ENCODE data around the gene TIAM1. TPM values are rescaled to one million over a fixed set of nuclear protein-coding genes. Genes with fewer than 3 reads are reported as not detected.
A peak's percentile ranks its signal among the peaks of the same experiment; 100 is the strongest.

Gene TIAM1
- total RNA-seq, 1 donor: 1.9 TPM

- no peak for DNase-seq (ENCODE audit: low read depth in 2 of 3, low spot score in 2 of 3)
These were observed 127.9 kb downstream of the TIAM1 start for GRCh38 chr21:31216206-31216605.

- peak in 1 of 3 donors; percentile 40 for DNase-seq (ENCODE audit: low read depth in 2 of 3, low spot score in 2 of 3)
These were observed 130.3 kb downstream of the TIAM1 start for GRCh38 chr21:31213787-31214186.

DNA sequence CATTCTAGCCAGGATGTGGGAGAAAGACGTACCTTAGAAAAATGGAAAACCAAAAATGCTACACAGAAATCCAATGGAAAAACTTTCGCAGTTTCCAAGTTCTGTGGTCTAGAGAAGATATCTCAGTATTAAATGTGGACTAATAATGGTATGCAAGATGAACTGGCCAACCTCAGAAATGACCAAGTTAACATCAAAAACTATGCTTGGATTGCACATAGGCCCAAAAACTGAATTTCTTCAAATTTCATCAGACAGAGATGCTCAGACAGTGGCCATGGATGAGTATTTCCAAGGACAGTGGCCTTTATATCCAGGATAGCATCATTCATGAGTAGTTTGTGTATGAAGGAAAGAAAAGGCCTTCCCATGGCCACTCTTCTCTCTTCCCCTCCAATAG, 132.2 kb downstream of the TIAM1 start:
- DNase-seq (ENCODE audit: low read depth in 2 of 3, low spot score in 2 of 3): no peak

GRCh38 chr21:31205412-31205811, 138.6 kb downstream of the TIAM1 start:
- DNase-seq (ENCODE audit: low read depth in 2 of 3, low spot score in 2 of 3): no peak

- no peak for DNase-seq (ENCODE audit: low read depth in 2 of 3, low spot score in 2 of 3)
These were observed 139.3 kb downstream of the TIAM1 start for GRCh38 chr21:31204801-31205200.

DNA sequence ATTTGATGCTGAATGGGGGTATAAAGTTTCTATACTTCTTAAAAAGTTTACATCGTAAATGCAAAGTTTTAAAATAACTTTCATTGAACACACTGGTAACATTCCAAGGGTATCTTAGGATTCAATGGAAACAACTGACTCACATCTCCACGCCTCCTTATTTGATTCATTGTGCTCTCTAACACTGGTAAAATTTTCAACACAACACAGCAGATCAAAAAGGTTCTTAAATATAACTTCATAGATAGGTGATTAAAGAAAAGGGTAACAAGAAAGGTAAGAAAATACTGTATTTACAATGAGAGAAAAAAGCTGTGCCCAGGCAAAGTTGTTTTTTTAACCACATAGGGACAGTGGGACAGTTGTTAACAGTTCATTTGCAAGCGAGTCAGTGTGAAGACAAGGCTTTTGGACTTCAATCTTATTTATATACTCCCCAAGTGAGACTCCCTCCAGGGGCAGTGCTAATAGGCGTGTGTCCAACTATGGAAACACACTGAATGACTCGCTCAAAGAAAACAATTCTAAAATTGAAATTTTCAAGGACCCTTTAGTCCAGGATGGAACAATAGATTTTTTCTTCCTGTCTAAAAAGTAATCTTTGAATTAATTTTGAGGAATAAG, 140.5 kb downstream of the TIAM1 start:
- DNase-seq (ENCODE audit: low read depth in 2 of 3, low spot score in 2 of 3): no peak

- peak in 2 of 3 donors; percentile 50 to 76 for DNase-seq (ENCODE audit: low read depth in 2 of 3, low spot score in 2 of 3)
These were observed 142.5 kb downstream of the TIAM1 start for GRCh38 chr21:31201548-31201947.

DNA sequence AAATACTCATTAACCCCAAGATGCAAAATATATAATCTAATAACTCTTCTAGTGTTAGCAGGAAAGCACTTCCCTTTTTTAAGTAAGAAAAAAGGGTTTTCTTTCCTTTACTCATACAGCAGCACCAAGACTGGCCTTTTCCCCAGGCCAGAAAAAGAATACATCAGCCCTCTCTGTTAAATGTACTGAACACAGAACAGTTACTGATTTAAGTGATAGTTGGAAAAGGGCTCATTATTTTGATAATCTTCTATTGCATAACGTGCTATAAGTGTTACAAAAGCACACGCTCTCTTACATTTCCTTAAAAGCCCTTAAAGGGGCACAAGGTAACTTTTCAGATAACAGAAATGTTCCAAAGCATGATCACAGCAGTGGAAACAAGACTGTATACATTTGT, 142.9 kb downstream of the TIAM1 start:
- peak in 1 of 3 donors; percentile 12 for DNase-seq (ENCODE audit: low read depth in 2 of 3, low spot score in 2 of 3)

- DNase-seq (ENCODE audit: low read depth in 2 of 3, low spot score in 2 of 3): peak in 1 of 3 donors; percentile 77
These were observed 145.5 kb downstream of the TIAM1 start for GRCh38 chr21:31198575-31198974.

GRCh38 chr21:31196724-31197123, 147.3 kb downstream of the TIAM1 start:
- DNase-seq (ENCODE audit: low read depth in 2 of 3, low spot score in 2 of 3): no peak

DNA sequence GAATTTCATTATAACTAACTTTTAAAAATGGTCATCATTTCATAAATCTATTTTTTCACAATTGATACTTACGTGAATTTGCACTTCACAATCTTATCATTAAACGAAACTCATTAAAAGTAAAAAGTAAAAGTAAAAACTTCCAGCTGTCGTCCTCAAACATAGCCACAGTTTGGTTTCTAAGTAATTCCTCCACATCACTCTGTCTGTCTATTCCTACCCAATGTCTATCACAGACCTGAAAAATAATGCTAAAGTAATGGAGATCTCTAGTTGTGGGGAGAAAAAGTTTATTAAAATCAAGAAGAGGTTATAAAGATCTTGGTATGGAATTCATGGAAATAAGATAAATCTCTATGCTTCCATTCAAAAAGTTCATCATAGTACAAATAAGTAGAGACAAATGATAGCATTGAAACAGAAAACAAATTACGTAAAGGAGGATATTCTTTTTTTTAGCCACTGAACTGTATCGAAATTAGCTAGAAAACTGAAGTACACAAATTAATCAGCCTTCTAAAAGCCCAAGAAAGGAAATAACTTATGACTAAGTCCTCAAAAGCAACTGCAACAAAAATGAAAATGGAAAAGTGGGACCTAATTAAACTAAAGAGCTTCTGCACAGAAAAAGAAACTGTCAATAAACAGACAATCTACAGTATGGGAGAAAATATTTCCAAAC, 148.6 kb downstream of the TIAM1 start:
- no peak for DNase-seq (ENCODE audit: low read depth in 2 of 3, low spot score in 2 of 3)

DNA sequence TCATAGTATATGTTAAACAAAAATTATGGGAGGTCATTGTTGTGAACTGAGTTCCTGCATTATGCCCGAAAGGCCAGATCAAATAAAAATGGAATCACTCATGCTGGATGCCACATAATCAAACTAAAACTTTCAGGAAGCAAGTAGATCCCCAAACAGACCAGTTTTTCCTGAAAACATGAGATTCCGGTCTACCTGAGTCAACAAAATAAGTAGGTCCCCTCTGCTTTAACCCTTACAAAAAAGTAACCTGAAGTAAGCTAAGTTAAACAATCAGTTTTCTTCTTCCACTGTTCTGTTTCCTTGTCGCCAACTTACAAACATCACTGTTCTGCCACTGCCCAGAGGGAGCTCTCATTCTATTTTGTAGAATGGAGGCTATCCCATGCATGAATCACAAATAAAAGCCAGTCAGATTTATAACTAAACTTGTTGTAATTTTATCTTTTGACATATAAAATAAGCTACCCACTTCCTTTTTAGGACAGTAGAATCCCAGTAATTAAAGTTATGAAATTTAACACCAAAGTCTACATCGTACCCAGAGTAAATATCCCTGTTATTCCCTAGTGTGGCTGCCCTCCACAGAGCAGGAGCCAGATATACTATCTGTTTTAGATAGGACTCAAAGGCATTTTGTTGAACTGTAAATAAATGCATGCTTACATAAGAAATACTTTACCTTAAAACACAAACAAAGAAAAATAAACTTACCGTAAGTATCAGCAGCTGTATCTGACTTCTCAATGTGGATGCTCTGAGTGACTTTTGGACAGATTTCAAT, 149.4 kb downstream of the TIAM1 start:
- DNase-seq (ENCODE audit: low read depth in 2 of 3, low spot score in 2 of 3): no peak

GRCh38 chr21:31193761-31194160, 150.3 kb downstream of the TIAM1 start:
- DNase-seq (ENCODE audit: low read depth in 2 of 3, low spot score in 2 of 3): no peak

GRCh38 chr21:31191553-31191952, 152.5 kb downstream of the TIAM1 start:
- DNase-seq (ENCODE audit: low read depth in 2 of 3, low spot score in 2 of 3): no peak

DNA sequence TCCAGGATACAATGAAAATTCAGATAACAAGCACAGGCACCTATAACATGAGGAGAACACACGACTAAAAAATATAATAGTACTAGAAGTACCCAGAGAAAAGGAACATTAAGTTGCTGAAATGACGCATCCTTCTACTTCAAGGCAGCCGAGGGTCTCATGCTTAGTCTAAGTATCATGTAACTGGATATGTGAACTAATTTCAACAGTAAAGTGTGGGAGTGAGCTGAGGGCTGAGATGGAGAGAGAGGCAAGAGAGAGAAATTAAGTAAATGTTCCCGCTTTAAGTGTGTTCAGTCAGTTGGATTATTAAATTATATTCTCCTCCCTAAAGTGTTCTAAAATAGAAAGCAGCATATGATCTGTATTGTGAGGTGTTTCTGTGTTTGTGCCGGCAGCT, 153.5 kb downstream of the TIAM1 start:
- no peak for DNase-seq (ENCODE audit: low read depth in 2 of 3, low spot score in 2 of 3)

DNA sequence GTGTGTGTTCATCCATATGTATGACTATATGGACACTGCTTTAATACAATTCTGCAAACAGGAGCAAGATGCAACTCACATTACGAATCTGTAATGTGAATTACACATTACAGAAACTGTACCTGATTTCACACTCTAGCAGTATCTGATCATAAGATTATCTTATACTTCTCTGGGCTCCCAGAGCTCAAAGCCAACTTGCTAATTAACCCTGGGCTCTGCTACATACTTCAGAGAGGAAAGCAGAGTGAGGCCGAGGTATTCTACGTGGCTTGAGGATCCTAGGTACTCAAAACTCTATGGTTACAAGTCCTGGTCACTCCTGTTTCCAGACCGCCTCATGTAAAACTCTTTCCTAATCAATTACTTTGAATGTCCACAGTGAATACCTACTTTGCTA, 156.6 kb downstream of the TIAM1 start:
- DNase-seq (ENCODE audit: low read depth in 2 of 3, low spot score in 2 of 3): no peak

GRCh38 chr21:31186916-31187315, 157.1 kb downstream of the TIAM1 start:
- no peak for DNase-seq (ENCODE audit: low read depth in 2 of 3, low spot score in 2 of 3)

- no peak for DNase-seq (ENCODE audit: low read depth in 2 of 3, low spot score in 2 of 3)
These were observed 158.4 kb downstream of the TIAM1 start for GRCh38 chr21:31185663-31186062.

GRCh38 chr21:31184876-31185275, 159.2 kb downstream of the TIAM1 start:
- no peak for DNase-seq (ENCODE audit: low read depth in 2 of 3, low spot score in 2 of 3)

DNA sequence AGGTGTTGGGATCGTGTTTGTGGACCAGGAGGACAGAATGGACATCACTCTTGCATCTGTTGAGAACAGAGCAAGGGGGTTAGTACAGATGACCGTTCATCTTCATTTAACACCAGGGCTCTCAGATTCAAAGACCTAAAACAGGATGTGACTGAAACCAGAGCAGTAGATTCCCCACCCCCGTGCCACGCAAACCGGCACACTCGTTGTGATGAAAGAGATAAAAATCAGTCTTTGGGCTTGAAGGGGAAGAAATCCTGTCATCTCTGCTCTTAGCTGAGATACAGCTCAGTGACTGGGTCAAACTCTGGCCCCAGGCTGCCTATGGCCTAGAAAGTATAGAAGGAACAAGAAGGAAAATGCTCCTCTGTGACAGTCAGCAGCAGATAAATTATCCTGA, 159.6 kb downstream of the TIAM1 start:
- DNase-seq (ENCODE audit: low read depth in 2 of 3, low spot score in 2 of 3): no peak

DNA sequence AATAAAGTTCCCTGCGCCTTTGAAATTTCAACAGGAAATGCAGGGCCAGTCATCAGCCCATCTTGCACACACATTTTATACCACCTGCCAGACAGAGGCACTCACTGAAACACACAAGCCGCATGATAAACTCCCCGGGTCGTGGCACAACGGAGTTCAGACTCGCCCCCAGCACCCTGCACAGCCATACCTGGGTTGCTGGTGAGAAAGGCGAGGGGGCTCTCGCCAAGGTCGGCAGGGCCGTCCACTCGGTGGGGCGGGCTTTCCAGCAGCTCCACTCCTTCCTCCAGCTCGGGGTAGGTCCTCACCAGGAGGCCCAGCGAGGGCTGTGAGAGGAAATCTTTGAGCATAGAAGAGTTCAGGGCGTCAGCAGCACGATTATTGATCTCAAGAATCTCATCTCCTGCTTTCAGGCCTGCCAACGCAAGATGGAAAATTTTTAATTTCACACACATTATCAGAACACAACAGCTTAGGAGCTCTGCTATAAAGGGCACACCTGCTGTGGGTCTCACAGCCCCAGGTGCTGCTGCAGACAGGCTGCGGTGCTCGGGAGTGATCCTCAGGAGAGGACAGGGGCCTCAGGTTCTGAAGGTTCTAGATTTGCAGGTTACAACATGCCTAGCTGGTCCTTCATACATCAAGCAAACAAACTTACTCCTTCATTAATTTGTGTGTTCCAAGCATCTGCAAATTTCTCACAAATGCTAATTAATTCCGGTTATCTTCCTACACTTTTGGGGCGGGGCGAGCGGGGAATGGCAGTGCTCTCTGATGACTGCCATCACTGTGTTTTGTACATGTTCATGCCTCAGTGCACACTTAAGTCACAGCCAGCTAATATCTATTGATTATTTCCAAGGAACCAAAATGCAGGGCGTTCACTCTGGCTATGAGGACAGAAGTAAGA, 161.6 kb downstream of the TIAM1 start:
- no peak for DNase-seq (ENCODE audit: low read depth in 2 of 3, low spot score in 2 of 3)
